Breast epithelium (tissue), 4 donors: ENCODE measurements around the gene EPHA6. TPM values are rescaled to one million over a fixed set of nuclear protein-coding genes. Genes with fewer than 3 reads are reported as not detected.

Source experiments
- DNase-seq, 2 donors: peaks; one replicate each; pipeline ENCODE4 v3.0.0-alpha.2; 2019; ENCODE audit warnings: low spot score in 2 of 2
- H3K27ac ChIP-seq, 2 donors: fragments of 200-600 bp; sonication (generic) in 1 of 2; one replicate each; pipeline ENCODE4 v1.5.1; 2016 to 2019; ENCODE audit warnings: mild to moderate bottlenecking in 1 of 2
- H3K27me3 ChIP-seq, 2 donors: fragments of 200-600 bp; sonication (generic) in 1 of 2; one replicate each; pipeline versions ENCODE4 v1.5.1 to v1.6.0; 2017 to 2019; ENCODE audit warnings: control low read depth in 1 of 2, mild to moderate bottlenecking in 1 of 2
- H3K36me3 ChIP-seq: fragments of 200-600 bp; one replicate; pipeline ENCODE4 v1.5.1; 2019
- H3K4me1 ChIP-seq, 2 donors: fragments of 200-600 bp; sonication (generic); one replicate each; pipeline ENCODE4 v1.5.1; 2016 to 2019; ENCODE audit warnings: control low read depth in 1 of 2
- H3K4me3 ChIP-seq, 3 donors: fragments of 200-600 bp; sonication (generic); 1 replicate in 2 of 3; 2 replicates in 1 of 3; pipeline ENCODE4 v1.5.1; 2016 to 2019; ENCODE audit warnings: mild to moderate bottlenecking in 3 of 3, moderate library complexity in 2 of 3
- H3K9me3 ChIP-seq, 2 donors: fragments of 200-600 bp; sonication (generic) in 1 of 2; one replicate each; pipeline ENCODE4 v1.5.1; 2016 to 2019; ENCODE audit warnings: control low read depth in 1 of 2
- POLR2A ChIP-seq: fragments of 450-650 bp; IDR thresholded peaks from one replicate; pipeline ENCODE4 v1.6.1; 2016; ENCODE audit warnings: antibody characterized with exemption, mild to moderate bottlenecking, moderate library complexity
- POLR2AphosphoS5 ChIP-seq, 3 donors: sonication (generic); formaldehyde crosslinking; IDR thresholded peaks; one replicate each; pipeline ENCODE4 v1.6.1; 2017; ENCODE audit warnings: antibody characterized with exemption in 3 of 3
- intact Hi-C: fragments of 100-400 bp; cut with DNase I; formaldehyde crosslinking; loops from one replicate; pipeline ENCODE4 v1.15.1; 2023; ENCODE audit warnings: low total_unique reads
- total RNA-seq, 3 donors: library from RNA; depleted of rRNA; stranded (reverse); fragments of >200 nt; gene quantifications; one replicate each; pipeline ENCODE4 v1.1.0, GENCODE V29; 2016
- TF ChIP-seq, protein P1 (sequence below), 3 donors: fragments of 450-650 bp; IDR thresholded peaks; one replicate each; pipeline ENCODE4 v1.5.1; 2016 to 2017; ENCODE audit warnings: antibody characterized with exemption in 3 of 3, mild to moderate bottlenecking in 3 of 3, moderate library complexity in 3 of 3

Gene EPHA6
- total RNA-seq, 3 donors from 2014 or later: 0.98 to 1.4 (median 1.2) TPM

DNA sequence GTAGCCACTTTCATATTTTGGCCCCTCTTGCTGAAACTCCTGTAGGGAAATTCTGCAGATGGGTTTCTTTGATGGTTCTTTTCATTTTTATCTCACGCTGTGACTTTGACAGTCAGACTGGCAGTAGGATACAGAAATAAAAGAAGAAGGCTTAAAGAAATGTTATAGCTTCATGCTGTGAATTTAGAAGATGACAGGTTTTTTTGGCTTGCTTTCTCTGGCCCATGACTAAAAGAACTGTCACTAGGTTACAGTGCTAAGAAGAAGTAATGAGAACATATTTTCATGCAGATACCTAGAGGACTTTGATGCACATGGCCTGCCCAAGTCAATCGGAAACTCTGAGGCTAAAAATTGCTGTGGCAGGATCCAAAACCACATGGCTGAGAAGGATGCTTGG, 334.5 kb downstream of the EPHA6 start:
- TF ChIP-seq POLR2A: no peak
- TF ChIP-seq, protein P1, sequence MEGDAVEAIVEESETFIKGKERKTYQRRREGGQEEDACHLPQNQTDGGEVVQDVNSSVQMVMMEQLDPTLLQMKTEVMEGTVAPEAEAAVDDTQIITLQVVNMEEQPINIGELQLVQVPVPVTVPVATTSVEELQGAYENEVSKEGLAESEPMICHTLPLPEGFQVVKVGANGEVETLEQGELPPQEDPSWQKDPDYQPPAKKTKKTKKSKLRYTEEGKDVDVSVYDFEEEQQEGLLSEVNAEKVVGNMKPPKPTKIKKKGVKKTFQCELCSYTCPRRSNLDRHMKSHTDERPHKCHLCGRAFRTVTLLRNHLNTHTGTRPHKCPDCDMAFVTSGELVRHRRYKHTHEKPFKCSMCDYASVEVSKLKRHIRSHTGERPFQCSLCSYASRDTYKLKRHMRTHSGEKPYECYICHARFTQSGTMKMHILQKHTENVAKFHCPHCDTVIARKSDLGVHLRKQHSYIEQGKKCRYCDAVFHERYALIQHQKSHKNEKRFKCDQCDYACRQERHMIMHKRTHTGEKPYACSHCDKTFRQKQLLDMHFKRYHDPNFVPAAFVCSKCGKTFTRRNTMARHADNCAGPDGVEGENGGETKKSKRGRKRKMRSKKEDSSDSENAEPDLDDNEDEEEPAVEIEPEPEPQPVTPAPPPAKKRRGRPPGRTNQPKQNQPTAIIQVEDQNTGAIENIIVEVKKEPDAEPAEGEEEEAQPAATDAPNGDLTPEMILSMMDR (IDR thresholded peaks at IDR 0.05): no peak
- no peak for TF ChIP-seq POLR2AphosphoS5 (IDR thresholded peaks at IDR 0.05)

DNA sequence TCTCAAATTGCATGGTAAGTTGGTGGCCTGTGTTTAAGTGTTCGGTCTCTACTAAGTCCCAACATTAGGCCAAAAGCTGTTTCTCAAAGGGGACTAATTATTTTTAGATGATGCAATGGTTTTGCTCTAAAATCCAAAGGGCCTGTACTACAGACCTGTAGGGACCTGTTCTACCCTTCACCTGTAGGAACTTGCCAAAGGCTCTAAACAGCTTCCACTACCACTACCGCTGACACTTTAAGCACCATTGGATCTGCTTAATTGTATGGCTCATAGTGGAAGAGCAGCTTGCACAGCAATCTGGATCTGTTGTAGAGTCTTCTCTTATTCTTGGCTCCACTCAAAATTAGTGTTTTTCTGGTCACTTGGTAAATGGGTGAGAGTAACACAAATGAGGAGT, 346.8 kb downstream of the EPHA6 start:
- intact Hi-C loops: no loop called here
- Histone ChIP-seq H3K9me3 (no peaks in the 10 kb centered on the region), H3K4me1 (no peaks in the 10 kb centered on the region), H3K27ac (no peak overlapping the region), H3K4me3 (no peak overlapping the region), H3K36me3 (no peaks in the 10 kb centered on the region), H3K27me3 (no peaks in the 10 kb centered on the region)
- DNase-seq: no peak
- TF ChIP-seq POLR2A (no peak), POLR2AphosphoS5 (IDR thresholded peaks at IDR 0.05) (no peak)
- TF ChIP-seq, protein P1 (IDR thresholded peaks at IDR 0.05): no peak

More for the DNA sequence above, 334.5 kb downstream of the EPHA6 start:
- intact Hi-C loops: no loop called here
- Histone ChIP-seq H3K27ac (no peak overlapping the region), H3K9me3 (no peaks in the 10 kb centered on the region), H3K36me3 (no peaks in the 10 kb centered on the region), H3K27me3 (no peaks in the 10 kb centered on the region), H3K4me3 (no peak overlapping the region), H3K4me1 (no peaks in the 10 kb centered on the region)
- DNase-seq: no peak

DNA sequence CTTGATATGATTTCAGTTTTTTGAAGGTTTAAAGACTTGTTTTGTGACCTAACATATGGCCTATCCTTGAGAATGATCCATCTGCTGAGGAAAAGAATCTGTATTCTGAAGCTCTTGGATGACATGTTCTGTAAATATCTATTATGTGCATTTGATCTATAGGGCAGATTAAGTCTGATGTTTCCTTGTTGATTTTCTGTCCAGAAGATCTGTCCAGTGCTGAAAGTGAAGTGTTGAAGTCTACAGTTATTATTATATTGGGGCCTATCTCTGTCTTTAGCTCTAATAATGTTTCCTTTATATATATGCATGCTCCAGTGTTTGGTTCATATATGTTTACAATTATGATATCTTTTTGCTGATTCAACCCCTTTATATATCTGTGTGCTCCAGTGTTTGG, 362.8 kb downstream of the EPHA6 start:
- DNase-seq: no peak
- Histone ChIP-seq H3K4me1 (no peaks in the 10 kb centered on the region), H3K4me3 (no peak overlapping the region), H3K27ac (no peak overlapping the region), H3K27me3 (no peaks in the 10 kb centered on the region), H3K36me3 (no peaks in the 10 kb centered on the region), H3K9me3 (peaks cover 11 to 15% of the 10 kb centered on the region in 2 donors)
- intact Hi-C loops: no loop called here
- no peak for TF ChIP-seq POLR2A

DNA sequence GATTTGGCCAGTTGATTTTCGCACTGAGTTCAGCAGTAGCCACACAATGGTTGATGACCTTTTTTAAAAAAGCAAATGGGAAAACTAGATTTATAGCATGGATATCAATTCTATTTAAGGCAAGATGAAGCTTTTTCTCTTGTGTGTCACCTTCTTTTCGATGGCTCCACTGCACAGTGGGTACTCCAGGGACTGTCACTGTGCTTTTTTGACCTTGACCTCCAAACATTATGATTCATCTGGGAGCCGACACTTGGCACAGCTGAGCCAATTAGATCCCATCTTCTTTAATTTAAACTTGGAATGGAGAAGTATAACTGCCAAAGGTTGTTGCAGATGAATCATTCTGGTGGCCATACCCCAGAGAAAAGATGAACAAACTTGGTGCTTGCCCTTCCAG, 367.3 kb downstream of the EPHA6 start:
- TF ChIP-seq, protein P1 (IDR thresholded peaks at IDR 0.05): no peak
- TF ChIP-seq POLR2AphosphoS5 (IDR thresholded peaks at IDR 0.05) (no peak), POLR2A (no peak)

DNA sequence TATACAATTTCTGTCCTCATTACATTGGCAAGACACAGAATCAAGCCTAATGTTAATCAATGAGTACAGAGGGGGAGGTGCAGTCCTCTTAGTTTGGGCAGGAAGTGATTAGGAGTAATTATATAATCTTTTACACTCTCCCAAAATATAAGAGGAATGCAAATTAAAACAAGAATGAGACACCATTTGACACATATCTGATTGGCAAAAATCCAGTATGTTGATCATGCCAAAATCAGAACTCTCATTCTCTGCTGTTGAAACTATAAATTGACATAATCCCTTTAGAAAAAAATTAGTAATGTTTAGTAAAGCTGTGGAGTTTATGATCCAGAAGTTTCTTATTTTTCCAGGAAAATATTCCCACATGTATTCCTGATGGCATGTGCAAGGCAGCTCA, 373.4 kb downstream of the EPHA6 start:
- Histone ChIP-seq H3K27me3 (no peaks in the 10 kb centered on the region), H3K9me3 (no peaks in the 10 kb centered on the region), H3K4me1 (no peaks in the 10 kb centered on the region), H3K27ac (no peak overlapping the region), H3K4me3 (no peak overlapping the region), H3K36me3 (no peaks in the 10 kb centered on the region)
- TF ChIP-seq POLR2A (no peak), POLR2AphosphoS5 (IDR thresholded peaks at IDR 0.05) (no peak)
- TF ChIP-seq, protein P1 (IDR thresholded peaks at IDR 0.05): no peak
- intact Hi-C loops: no loop called here
- DNase-seq: no peak

More for the DNA sequence above, 367.3 kb downstream of the EPHA6 start:
- H3K4me1 ChIP-seq: no peaks in the 10 kb centered on the region
- H3K27ac ChIP-seq: no peak overlapping the region
- H3K36me3 ChIP-seq: no peaks in the 10 kb centered on the region
- intact Hi-C loops: no loop called here
- DNase-seq: no peak
- peaks cover 8 to 15% of the 10 kb centered on the region in 2 donors for H3K9me3 ChIP-seq
- no peak overlapping the region for H3K4me3 ChIP-seq
- H3K27me3 ChIP-seq: no peaks in the 10 kb centered on the region

DNA sequence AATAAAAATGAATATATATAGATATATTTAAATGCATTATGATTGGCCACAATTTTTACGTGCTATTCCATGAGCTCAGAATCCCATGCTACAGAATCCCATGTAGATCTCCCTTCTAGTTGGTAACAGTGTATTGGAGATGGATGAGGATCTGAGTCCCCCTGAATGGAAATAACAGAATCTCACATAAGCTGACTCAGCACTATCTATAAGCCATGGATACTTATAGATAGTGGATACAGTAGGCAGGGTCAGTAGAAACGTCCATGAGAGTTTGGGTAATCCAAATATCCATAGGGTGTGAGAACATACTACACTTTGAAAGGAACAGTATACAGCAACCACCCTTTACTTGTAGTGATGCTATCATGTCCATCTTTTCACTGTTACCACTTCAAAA, 375.4 kb downstream of the EPHA6 start:
- intact Hi-C loops: no loop called here

More for the DNA sequence above, 375.4 kb downstream of the EPHA6 start:
- Histone ChIP-seq H3K9me3 (no peaks in the 10 kb centered on the region), H3K36me3 (no peaks in the 10 kb centered on the region), H3K4me1 (no peaks in the 10 kb centered on the region), H3K27me3 (no peaks in the 10 kb centered on the region), H3K27ac (no peak overlapping the region), H3K4me3 (no peak overlapping the region)
- TF ChIP-seq POLR2AphosphoS5 (IDR thresholded peaks at IDR 0.05) (no peak), POLR2A (no peak)
- TF ChIP-seq, protein P1 (IDR thresholded peaks at IDR 0.05): no peak
- no peak for DNase-seq
